Caco-2 (cell line): Measurements from ENCODE around the gene CDX4. TPM values are rescaled to one million over a fixed set of nuclear protein-coding genes. Genes with fewer than 3 reads are reported as not detected.

Experiments used
- Bru-seq: library from RNA; stranded (reverse); fragments of 400-500 nt; gene quantifications from one replicate; lab custom pipeline; 2021; lab: Mats Ljungman, UMichigan
- BruChase-seq, 2 experiments: library from RNA; stranded (reverse); fragments of 400-500 nt; gene quantifications; one replicate each; lab custom pipeline; 2021; lab: Mats Ljungman, UMichigan
- BruUV-seq: library from RNA; stranded (reverse); fragments of 400-500 nt; replicated peaks from 2 replicates; lab custom pipeline; 2021; lab: Mats Ljungman, UMichigan
- CTCF ChIA-PET: fragments of 300-600 bp; sonication (Branson Sonifier 250); formaldehyde crosslinking; loops from one replicate; lab custom pipeline; 2022; ENCODE audit warnings: antibody characterized with exemption; lab: Charles Lee
- POLR2A ChIA-PET: fragments of 300-600 bp; sonication (Branson Sonifier 250); formaldehyde crosslinking; loops from one replicate; lab custom pipeline; 2022; ENCODE audit warnings: antibody characterized with exemption; lab: Charles Lee
- DNase-seq, 2 experiments: peaks; one replicate each; pipeline versions ENCODE4 v3.0.0 to v3.0.0-alpha.2; 2020 to 2022
- H3K27me3 ChIP-seq: replicated peaks from 2 replicates; pipeline ENCODE4 v1.6.0; 2011; ENCODE audit warnings: low read length; ENCODE audit not compliant: control insufficient read depth, insufficient read depth
- H3K36me3 ChIP-seq: 2 replicates; pipeline ENCODE4 v1.5.1; 2011; ENCODE audit warnings: low read length; ENCODE audit not compliant: control insufficient read depth, insufficient read depth
- H3K4me1 ChIP-seq: fragments of 250-450 bp; sonication (Bioruptor Pico); 2 replicates; pipeline ENCODE4 v1.5.1; 2020; ENCODE audit warnings: mild to moderate bottlenecking
- H3K4me3 ChIP-seq: 2 replicates; pipeline ENCODE4 v1.5.1; 2011; ENCODE audit warnings: low read depth, mild to moderate bottlenecking, control low read depth, low read length
- H3K9me3 ChIP-seq: fragments of 250-450 bp; sonication (Bioruptor Pico); 2 replicates; pipeline ENCODE4 v1.5.1; 2020; ENCODE audit warnings: mild to moderate bottlenecking, moderate library complexity
- H3K27ac Mint-ChIP-seq: one replicate; pipeline ENCODE4 v1.8.0; 2022; ENCODE audit warnings: mixed read lengths; ENCODE audit not compliant: unreplicated experiment
- H3K27me3 Mint-ChIP-seq: one replicate; pipeline ENCODE4 v1.8.0; 2022; ENCODE audit warnings: mixed read lengths; ENCODE audit not compliant: insufficient read depth, unreplicated experiment
- H3K36me3 Mint-ChIP-seq: one replicate; pipeline ENCODE4 v1.8.0; 2022; ENCODE audit warnings: mild to moderate bottlenecking, mixed read lengths; ENCODE audit not compliant: insufficient read depth, unreplicated experiment
- H3K4me1 Mint-ChIP-seq: one replicate; pipeline ENCODE4 v1.8.0; 2022; ENCODE audit warnings: low read depth, mixed read lengths; ENCODE audit not compliant: unreplicated experiment
- H3K4me3 Mint-ChIP-seq: one replicate; pipeline ENCODE4 v1.8.0; 2022; ENCODE audit warnings: mild to moderate bottlenecking, moderate library complexity, mixed read lengths; ENCODE audit not compliant: unreplicated experiment
- H3K9me3 Mint-ChIP-seq: one replicate; pipeline ENCODE4 v1.8.0; 2022; ENCODE audit warnings: mixed read lengths; ENCODE audit not compliant: unreplicated experiment
- intact Hi-C: fragments of 100-400 bp; cut with micrococcal nuclease; formaldehyde crosslinking; loops from one replicate; pipeline ENCODE4 v1.10.0; 2022; ENCODE audit not compliant: unreplicated experiment
- long read RNA-seq: library from polyadenylated mRNA; stranded (forward); transcript quantifications from one replicate; pipeline ENCODE4 v2.0.0, GENCODE V29; 2022
- total RNA-seq: library from RNA; stranded (reverse); gene quantifications from 2 replicates; pipeline ENCODE4 v1.2.3, GENCODE V29; 2022
- TF ChIP-seq, protein P1 (sequence below), 2 experiments: fragments of 200-600 bp in 1 of 2; IDR thresholded peaks; 1 replicate in 1 of 2; 2 replicates in 1 of 2; pipeline versions ENCODE4 v1.5.1 to v1.8.0; 2011 to 2022; ENCODE audit warnings: antibody characterized with exemption in 1 of 2, control low read depth in 1 of 2, inconsistent platforms in 1 of 2, low read depth in 1 of 2, low read length in 1 of 2, mild to moderate bottlenecking in 1 of 2, moderate library complexity in 1 of 2; ENCODE audit not compliant: insufficient read depth in 1 of 2, severe bottlenecking in 1 of 2, unreplicated experiment in 1 of 2

The CDX4 gene, protein sequence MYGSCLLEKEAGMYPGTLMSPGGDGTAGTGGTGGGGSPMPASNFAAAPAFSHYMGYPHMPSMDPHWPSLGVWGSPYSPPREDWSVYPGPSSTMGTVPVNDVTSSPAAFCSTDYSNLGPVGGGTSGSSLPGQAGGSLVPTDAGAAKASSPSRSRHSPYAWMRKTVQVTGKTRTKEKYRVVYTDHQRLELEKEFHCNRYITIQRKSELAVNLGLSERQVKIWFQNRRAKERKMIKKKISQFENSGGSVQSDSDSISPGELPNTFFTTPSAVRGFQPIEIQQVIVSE
- total RNA-seq (not detected in 2 replicates), Bru-seq, nascent RNA (not detected), BruChase-seq, experiment 1, labeled RNA remaining after a 2-hour chase (not detected), BruChase-seq, experiment 2, labeled RNA remaining after a 6-hour chase (not detected)
- long read RNA-seq: 0 reads

DNA sequence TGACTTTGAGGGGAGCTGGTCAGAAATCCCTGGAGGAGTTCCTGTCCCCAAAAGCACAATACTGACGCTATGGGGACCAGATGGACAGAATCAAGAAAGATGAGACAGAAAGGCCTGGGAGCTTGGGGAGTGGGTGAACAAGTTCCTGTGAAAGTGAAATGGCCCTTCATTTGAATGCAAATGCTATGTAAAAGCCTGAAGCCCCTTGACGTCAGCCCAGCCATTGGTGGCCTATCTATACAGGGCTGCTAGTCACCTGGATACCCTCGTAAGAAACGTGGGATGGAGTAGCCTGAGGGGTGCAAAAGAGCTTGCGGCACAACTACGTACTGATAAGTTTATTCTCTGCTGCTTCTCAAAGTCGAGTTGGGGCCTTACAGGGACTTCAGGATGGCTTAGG is at the start of gene CDX4:
Gene CDX4, plus strand, starts transcription at position 223 of the 400 bp plus-strand sequence. CDS start 201 bp downstream, outside the sequence.
- DNase-seq: no peak
- Histone ChIP-seq H3K27me3 (no peaks in the 10 kb centered on the region), H3K4me3 (no peak within 1 kb of the TSS), H3K9me3 (no peaks in the 10 kb centered on the region), H3K4me1 (no peaks in the 10 kb centered on the region), H3K36me3 (no peaks in the 10 kb centered on the region)
- Mint-ChIP-seq H3K27ac (no peak within 1 kb of the TSS), H3K4me1 (no peaks in the 10 kb centered on the region), H3K9me3 (no peaks in the 10 kb centered on the region), H3K27me3 (peaks cover 5% of the 10 kb centered on the region), H3K36me3 (no peaks in the 10 kb centered on the region), H3K4me3 (no peak within 1 kb of the TSS)
- BruUV-seq: no TSS peak
- POLR2A ChIA-PET: no interaction called here
- intact Hi-C loops: no loop called here
- TF ChIP-seq, protein P1, sequence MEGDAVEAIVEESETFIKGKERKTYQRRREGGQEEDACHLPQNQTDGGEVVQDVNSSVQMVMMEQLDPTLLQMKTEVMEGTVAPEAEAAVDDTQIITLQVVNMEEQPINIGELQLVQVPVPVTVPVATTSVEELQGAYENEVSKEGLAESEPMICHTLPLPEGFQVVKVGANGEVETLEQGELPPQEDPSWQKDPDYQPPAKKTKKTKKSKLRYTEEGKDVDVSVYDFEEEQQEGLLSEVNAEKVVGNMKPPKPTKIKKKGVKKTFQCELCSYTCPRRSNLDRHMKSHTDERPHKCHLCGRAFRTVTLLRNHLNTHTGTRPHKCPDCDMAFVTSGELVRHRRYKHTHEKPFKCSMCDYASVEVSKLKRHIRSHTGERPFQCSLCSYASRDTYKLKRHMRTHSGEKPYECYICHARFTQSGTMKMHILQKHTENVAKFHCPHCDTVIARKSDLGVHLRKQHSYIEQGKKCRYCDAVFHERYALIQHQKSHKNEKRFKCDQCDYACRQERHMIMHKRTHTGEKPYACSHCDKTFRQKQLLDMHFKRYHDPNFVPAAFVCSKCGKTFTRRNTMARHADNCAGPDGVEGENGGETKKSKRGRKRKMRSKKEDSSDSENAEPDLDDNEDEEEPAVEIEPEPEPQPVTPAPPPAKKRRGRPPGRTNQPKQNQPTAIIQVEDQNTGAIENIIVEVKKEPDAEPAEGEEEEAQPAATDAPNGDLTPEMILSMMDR (IDR thresholded peaks at IDR 0.05; ENCODE audit: insufficient read depth in 1 of 2, low read depth in 1 of 2, low read length in 1 of 2, severe bottlenecking in 1 of 2, unreplicated experiment in 1 of 2): no peak
- CTCF ChIA-PET: no interaction called here

DNA sequence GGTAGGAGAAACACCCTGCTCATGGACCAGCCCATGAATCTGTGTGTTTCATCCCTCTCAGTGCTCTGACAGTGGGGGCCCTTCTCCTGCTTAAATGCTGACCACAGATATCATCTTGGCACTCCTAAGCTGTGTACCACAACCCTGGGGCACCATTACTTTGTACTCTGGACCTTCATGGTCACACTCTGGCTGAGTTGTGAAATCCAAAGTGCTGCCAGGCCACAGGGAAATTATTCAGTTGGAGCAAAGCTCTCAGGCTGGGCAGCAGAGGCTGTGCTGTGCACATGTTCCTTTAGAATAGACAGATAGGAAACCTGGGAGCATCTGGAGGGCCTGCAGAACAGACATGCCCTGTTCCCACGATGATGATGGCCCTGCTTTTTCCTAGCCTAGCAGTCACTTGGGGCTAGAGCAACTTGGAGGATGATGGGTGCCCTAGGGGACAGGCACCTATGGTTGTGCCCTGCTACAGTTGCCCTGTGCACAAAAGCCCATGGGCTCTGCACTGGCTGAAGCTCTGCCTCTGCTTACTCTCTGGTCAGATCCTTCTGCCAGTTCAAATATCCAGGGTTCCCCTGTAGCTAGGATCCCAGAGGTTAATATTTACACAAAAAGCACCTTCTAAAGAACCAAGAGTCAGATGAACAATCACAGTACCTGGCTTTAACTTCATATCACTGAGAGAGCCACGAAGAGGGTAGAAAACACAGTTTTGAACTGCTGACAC is 48.5 kb upstream of the CDX4 start:
- Mint-ChIP-seq H3K9me3 (no peaks in the 10 kb centered on the region), H3K36me3 (no peaks in the 10 kb centered on the region), H3K4me1 (no peaks in the 10 kb centered on the region), H3K4me3 (no peak overlapping the region), H3K27ac (no peak overlapping the region), H3K27me3 (peaks cover 4% of the 10 kb centered on the region)
- no peaks in the 10 kb centered on the region for H3K27me3 ChIP-seq
- H3K4me3 ChIP-seq: no peak overlapping the region
- H3K9me3 ChIP-seq: no peaks in the 10 kb centered on the region
- H3K36me3 ChIP-seq: no peaks in the 10 kb centered on the region
- CTCF ChIA-PET: no interaction called here
- DNase-seq: no peak
- TF ChIP-seq, protein P1 (IDR thresholded peaks at IDR 0.05; ENCODE audit: insufficient read depth in 1 of 2, low read depth in 1 of 2, low read length in 1 of 2, severe bottlenecking in 1 of 2, unreplicated experiment in 1 of 2): no peak
- POLR2A ChIA-PET: no interaction called here
- H3K4me1 ChIP-seq: no peaks in the 10 kb centered on the region
- no TSS peak for BruUV-seq
- intact Hi-C loops: no loop called here

DNA sequence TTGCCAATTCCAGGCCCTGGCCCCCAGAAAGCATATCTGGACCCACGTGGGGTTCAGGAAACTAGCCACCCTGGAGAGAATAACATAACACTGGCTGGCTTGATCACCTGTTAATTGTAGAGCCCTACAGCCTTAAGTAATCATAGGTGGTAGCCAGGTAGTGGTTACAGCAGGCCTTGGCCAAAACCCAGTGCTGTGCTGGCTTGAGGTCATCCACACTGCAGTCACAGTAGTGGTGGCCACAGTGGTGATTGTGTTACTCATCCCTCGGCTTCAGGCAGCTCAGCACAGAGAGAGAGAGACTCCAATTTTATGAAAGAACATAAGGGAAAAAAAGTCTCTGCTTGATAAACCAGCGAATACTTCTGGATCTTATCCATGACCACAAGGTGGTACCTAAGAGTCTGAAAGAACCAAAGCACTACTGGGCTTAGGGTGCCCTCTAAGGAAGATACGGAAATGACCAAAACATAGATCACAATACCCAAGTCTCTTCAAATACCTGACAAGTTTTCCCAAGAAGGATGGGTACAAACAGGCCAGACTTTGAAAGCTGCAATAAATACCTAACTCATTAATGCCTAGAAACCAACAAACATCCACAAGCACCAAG is 46.6 kb upstream of the CDX4 start:
- no peaks in the 10 kb centered on the region for H3K36me3 Mint-ChIP-seq
- POLR2A ChIA-PET: no interaction called here
- DNase-seq: no peak

More for the DNA sequence above, 46.6 kb upstream of the CDX4 start:
- Mint-ChIP-seq H3K27ac (no peak overlapping the region), H3K9me3 (no peaks in the 10 kb centered on the region), H3K27me3 (peaks cover 6% of the 10 kb centered on the region), H3K4me1 (no peaks in the 10 kb centered on the region), H3K4me3 (no peak overlapping the region)
- Histone ChIP-seq H3K27me3 (no peaks in the 10 kb centered on the region), H3K4me3 (no peak overlapping the region), H3K4me1 (no peaks in the 10 kb centered on the region), H3K9me3 (no peaks in the 10 kb centered on the region), H3K36me3 (no peaks in the 10 kb centered on the region)
- TF ChIP-seq, protein P1 (IDR thresholded peaks at IDR 0.05; ENCODE audit: insufficient read depth in 1 of 2, low read depth in 1 of 2, low read length in 1 of 2, severe bottlenecking in 1 of 2, unreplicated experiment in 1 of 2): no peak
- no TSS peak for BruUV-seq
- intact Hi-C loops: loop anchor here (5.0 kb wide), 1 partner anchor 452 kb away; the partner anchor contains the start of gene XIST
- CTCF ChIA-PET: no interaction called here
